GM19035 (cell line): ENCODE measurements around the gene C20orf202.
"Not testable (repeated sequence)": the region's sequence is repeated elsewhere in the genome, so short reads cannot be mapped to it uniquely, and the experiment has no call there.

Experiments
- ATAC-seq: cut with Tn5 transposase; IDR thresholded peaks from one replicate; pipeline ENCODE4 v1.9.1; 2021; ENCODE audit not compliant: unreplicated experiment

The C20orf202 gene

DNA sequence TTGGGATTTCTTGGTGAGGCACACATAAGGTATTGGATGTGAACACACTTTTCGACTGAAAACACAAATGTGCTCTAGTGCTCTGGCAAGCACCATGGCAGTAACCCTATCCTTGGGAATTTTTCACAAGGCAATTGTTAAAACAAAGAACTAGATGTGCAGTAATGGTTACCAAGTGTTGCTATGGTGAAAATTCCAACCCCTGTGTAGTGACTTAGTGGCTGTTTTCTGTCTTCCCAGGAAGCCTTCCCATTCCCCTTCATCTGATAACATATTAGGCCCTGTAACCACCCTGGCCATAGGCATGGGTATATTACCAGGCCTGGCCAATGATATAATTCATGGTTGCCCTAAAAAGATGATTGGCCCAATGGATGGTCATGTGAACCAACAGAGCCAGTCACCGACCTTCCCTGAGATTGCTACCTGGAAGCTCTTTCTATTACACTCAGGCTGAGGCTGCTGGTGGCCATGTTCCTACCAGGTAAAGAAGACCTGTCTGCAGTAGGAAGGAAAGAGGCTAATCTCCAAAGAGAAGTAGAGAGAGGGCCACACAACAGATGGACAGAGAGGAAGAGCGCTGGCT, 4.1 kb downstream of the C20orf202 start:
- no peak for ATAC-seq

DNA sequence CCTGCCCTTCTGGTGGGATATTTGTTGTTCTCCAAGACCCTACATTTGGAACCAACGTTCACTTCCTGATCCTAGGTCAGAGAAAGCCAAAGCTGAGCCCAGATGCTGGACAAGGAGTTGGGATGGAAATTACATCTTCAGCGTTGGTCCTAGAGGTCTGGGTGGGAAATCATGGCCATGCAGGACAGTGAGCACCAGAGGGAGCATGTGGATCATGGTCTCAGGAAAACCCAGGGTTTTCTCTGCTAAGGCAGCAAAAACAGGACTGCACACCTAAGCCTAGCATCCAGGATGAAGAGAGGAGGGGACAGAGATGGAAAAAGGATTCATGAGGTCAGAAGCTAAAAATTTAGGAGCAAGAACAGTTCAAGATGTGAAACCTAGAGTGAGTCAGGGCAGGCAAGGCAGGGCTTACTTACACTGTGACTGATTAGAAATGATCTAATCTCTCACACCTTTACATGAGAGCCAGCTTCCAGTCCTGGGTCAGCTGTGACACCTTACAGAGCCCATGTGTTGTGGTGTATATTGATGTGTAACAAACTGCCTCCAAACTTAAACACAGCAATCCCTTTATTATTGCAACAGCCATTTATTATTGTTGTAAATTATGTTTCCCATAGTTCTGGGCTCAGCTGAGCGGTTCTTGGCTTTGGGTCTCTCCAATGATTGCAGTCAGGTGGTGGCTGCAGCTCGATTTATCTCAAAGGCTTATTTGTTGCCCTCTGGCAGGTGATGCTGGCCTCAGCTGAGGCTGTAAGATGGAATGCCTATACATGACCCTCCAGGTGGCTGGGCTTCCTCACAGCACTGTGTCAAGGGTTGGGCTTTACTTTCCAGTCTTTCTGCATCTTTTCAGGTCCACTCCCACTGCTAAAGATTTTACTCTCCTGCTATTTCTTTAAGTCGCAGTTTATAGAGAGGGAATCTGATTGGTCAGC, 6.5 kb downstream of the C20orf202 start:
- ATAC-seq: no peak

DNA sequence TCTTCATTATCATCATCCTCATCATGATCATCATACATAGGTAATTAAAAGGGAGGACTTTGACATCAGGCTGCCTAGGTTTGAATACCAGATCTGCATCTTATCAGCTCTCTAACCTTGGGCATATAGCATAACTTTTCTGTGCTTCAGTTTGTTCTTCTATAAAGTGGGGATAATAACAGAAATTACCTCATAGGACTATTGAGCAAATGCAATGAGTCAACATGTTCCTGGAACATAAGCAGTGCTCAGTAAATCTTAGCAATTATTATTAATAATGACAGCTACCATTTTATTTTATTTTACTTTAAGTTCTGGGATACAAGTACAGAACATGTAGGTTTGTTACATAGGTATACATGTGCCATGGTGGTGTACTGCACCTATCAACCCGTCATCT, 7.2 kb downstream of the C20orf202 start:
- ATAC-seq: no peak

DNA sequence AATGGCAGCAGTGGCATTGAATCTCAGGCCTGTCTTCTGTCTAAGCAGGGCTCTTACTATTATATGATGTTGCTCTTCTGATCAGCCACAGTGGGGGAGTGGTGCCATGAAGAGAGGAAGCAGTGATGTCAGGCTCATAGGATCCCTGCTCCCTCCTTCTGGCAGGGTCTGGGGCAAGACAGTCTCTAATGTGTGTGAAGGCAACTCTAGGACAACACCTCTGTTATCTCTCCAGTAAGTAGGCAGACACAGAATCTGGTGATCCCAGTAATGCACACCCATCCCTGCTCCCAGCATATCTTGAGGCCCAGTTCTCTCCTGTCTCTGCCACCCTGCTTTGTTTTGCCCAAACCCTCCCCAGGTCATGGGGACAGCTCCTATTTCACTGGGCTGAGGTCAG, 8.8 kb downstream of the C20orf202 start:
- no peak for ATAC-seq

DNA sequence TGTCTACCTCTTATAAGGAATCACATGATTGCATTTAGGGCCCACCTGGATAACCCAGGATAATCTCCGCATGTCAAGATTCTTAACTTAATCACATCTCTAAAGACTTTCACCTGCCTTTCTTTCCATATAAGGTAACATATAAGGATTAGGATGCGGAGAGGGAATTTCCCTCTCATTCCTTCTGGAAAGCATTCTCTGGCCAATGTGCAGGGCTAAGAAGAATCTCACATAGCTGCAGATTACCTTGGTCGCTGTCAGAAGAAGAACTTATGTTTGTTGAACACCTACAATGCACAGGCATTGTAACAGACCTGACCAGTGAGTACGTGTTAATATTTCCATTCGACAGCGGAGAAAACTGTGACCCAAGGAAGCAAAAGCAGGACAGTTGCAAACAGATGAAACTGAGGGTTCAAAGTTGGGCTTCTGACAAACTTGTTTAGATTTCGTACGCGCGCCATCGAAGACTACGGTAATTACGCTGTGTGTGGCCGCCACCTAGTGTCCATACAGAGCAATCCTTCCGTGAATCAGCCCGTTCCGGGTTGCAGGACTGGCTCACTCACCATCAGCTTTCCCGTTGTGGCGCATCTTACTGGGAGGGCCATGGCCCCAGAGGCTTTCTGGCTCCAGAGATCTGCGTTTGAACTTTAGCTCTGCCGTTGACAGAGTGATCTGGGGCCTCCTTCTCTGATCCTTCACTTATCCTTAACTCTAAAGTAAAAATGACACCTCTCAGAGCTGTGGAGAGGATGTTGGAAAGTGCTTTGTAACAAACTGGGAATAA, 9.5 kb downstream of the C20orf202 start:
- ATAC-seq: no peak

DNA sequence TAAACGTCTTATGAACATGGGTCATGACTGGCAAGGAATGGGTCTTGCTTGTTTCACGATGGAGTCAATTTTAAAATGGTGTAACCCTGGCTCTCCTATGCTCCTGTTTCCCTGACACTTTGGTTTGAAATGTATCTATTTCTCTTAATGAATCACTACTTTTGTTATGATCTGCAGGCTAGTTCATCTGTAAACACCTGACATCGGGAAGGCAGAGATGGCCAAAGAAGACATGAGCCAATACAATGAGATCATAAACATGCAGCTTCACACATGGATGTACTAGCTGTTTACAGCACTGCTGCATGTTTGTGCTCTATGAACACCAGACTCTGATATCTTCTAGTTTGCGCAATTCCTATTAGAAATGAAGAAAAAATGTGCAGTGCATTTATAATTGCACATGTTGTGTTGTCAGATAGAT, 11.6 kb downstream of the C20orf202 start:
- ATAC-seq: no peak

DNA sequence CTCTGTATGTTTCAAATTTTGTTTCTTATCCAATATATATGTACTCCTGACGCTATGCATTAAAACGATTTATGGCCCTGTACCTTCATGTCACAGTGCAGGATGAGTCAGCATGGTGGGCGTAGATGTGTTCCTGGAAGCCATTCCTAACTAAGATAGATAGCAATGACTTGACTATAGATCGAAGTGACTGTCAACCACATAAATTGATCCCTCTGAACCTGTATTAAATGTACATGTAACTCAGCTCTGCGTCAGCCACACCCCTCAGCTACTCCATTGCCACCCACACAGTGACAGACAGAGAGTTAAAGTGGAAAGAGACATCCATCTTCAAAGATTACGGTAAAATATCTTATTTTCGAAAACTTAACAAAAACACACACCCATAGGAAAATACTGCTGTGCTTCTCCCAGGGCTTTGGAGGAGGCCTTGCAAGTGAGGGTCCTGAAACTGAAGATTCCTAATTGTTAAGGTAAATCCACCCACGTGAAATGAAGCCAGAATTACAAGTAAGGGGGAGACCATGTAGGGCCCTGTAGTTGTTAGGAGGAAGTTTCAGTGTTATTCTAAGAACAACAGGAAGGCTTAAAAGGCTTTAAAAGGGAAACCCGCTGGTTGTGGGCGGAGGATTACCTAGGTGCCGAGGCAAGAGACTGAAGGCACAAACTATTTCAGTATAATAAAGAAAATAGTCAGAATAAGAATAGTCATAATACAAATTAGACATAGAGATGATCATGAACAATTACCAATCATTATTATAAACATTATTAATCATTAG, 12.3 kb downstream of the C20orf202 start:
- no peak for ATAC-seq

DNA sequence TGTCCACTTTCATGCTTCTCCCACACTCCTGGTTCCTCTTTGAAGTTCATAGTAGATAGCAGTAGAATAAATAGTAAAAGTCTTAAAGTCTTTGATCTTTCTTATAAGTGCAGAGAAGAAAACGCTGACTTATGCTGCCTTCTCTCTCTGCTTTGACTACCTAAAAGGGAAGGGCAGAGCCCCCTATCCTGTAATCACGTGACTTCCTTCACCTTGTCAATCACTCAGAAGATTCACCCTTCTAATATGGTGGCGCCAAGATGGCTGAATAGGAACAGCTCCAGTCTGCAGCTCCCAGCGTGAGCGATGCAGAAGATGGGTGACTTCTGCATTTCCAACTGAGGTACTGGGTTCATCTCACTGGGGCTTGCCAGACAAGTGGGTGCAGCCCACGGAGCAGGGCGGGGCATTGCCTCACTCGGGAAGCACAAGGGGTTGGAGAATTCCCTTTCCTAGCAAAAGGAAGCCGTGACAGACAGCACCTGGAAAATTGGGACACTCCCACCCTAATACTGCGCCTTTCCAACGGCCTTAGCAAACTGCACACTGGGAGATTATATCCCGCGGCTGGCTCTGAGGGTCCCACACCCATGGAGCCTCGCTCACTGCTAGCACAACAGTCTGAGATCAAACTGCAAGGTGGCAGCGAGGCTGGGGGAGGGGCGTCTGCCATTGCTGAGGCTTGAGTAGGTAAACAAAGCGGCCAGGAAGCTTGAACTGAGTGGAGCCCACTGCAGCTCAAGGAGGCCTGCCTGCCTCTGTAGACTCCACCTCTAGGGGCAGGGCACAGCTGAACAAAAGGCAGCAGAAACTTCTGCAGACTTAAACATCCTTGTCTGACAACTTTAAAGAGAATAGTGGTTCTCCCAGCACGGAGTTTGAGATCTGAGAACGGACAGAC, 13.5 kb downstream of the C20orf202 start:
- ATAC-seq: not testable (repeated sequence)

DNA sequence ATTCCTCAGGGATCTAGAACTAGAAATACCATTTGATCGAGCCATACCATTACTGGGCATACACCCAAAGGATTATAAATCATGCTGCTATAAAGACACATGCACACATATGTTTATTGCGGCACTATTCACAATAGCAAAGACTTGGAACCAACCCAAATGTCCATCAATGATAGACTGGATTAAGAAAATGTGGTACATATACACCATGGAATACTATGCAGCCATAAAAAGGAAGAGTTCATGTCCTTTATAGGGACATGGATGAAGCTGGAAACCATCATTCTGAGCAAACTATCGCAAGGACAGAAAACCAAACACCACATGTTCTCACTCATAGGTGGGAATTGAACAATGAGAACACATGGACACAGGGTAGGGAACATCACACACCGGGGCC, 19.5 kb downstream of the C20orf202 start:
- not testable (repeated sequence) for ATAC-seq

DNA sequence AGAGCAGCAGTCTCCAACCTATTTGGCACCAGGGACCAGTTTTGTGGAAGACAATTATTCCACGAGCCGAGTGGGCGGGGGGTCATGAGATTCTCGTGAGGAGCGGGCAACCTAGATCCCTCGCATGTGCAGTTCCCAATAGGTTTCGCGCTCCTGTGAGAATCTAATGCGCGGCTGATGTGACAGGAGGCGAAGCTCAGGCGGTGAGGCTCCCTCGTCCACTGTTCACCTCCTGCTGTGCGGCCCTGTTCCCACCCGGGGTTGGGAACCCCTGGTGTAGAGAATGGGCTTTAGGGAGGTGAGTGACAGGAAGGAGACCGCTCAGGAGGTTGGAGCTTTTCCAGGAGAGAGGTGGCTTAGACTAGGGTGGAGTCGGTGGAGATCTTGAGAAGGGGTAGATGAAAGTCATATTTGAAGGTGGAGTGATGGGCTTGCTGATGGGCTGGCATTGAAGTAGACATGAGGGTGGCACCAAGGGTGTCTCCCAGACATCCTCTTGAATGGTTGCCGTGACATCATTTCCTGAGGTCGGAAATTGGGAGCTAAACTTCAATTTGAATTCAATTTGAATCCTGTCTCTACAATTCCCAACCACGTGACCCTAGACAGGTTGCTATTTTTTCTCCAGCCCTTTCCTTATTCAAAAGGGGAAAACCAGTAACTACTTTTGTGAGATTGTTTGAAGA, 21.1 kb downstream of the C20orf202 start:
- ATAC-seq: no peak

DNA sequence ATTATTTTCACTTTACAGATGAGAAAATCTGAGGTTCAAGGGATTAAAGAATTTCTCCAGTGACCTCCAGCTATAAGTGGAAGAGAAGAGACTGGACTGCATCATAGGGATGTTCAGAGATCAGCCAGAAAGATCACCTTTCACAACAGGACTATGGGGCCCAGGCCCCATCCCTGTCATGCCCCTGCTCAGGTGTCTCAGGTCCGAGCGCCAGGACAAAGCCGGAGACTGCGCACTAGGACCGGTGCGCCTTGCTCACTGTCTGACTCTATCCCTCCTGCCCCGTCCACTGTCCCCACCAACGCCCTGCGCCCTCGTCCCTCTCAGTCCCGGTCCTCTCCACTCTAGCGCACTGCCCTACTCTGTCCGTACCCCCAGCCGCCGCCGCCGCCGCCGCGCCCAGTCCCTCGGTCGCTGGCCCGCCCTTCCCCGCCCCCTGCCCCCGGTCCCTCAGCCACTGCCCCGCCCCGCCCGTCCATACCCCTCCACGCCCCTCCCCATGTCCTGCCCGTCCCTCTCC, 22.1 kb downstream of the C20orf202 start:
- ATAC-seq: no peak

DNA sequence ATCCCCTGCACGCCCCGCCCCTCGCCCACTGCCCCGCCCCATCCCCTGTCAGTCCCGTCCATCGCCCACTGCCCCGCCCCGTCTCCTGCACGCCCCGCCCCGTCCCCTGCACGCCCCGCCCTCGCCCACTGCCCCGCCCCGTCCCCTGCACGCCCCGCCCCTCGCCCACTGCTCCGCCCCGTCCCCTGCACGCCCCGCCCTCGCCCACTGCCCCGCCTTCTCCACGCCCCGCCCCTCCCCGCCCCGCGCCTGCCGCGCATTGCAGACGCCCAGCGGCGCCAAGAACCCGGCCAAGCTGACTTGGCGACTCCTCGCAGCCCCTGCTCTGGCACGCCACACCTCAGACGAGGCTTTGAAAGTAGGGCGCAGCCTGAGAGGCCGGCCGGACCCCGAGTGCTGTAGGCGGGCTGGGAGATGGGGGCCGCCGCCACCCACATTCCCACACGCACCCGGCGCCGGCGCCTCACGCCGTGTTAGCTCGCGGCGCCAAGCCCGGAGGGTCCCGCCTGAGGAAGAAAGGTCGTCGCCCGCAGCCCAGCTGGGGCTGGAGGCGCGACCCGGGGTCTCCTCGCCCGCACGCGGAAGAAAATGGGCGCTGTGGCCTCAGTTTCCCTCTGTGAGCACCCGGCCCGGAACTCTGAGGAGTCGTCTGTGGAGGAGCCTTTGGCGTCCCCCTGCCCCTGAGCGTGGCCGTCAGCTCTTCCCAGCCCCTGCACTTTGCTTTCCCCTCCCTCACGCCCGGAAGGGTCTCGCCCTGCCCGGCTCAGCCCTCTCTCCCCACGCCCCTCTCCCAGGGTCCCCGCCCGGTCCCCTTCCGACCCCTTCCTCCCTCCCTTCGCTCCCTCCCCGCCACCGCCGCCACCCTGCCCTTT, 22.8 kb downstream of the C20orf202 start, which contains the start of gene RAD21L1:
RAD21L1 (plus strand) TSS at position 262 of the 872 bp plus-strand sequence. CDS start 2,410 bp downstream, outside the sequence.
- ATAC-seq: no peak

DNA sequence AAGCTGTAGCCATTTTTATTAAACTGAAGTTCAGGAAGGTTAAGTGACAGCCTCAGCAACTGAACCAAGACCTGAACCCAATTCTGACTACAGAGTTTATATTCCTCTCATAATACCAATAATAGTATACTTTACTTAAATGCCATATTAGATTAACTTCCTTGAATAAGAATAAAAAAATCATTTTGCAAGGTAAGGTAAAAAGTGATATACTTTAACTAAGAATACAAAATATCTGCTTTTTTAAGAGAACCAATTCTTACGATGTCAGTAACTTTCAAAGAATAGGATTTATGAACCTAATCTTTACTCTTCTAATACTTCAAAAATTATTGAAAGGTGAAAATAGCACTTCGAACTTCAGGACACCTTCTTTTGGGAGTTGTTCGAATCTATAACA, 26.3 kb downstream of the C20orf202 start:
- no peak for ATAC-seq

DNA sequence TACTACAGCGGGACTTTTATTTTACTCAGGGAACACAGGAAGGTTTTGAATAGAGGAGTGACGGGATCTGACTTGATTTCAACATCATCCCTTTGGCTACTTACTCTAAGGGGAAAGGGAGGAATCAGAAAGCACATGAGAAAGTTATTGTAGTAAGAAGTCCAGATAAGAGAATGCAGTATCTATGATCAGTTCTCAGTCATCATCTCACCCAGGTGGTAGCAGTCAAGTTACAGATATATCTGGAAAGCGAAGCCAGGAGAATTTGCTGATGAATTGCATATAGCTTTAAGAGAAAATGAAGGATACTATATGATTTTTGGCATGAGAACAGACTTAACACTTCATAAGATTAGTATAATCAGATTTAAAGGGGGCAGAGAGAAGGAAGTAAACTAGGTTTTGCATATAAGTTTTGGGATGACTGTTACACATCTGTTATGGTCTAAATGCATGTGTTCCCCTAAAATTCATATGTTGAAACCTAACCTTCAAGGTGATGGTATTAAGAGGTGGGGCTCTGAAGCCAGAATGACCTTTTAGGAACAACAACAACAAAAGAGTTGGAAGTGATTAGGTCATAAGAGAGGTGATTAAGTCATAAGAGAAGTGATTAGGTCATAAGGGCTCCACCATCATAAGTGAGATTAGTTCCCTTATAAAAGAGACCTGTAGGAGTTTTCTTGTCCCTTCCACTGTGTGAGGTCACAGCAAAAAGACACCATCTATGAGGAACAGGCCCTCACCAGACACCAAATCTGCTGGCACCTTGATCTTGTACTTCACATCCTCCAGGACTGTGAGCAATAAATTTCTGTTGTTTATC, 29.2 kb downstream of the C20orf202 start:
- no peak for ATAC-seq

DNA sequence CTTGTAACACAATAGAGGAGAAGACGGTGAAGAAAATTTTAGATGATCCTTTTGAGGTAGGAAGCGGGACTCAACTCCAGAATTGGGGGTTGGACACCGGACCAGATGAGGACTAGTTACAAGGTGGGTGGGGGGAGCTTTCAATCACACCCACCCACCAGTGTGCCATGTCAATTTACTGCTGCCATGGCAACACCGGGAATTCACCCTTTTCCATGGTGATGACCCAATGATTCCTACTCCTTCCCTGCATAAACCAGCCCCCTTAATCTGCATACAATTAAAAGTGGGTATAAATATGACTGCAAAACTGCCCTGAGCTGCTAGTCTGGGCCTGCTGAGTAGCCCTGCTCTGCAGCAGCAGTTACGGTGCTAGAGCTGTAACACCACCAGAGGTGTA, 37.3 kb downstream of the C20orf202 start:
- no peak for ATAC-seq

DNA sequence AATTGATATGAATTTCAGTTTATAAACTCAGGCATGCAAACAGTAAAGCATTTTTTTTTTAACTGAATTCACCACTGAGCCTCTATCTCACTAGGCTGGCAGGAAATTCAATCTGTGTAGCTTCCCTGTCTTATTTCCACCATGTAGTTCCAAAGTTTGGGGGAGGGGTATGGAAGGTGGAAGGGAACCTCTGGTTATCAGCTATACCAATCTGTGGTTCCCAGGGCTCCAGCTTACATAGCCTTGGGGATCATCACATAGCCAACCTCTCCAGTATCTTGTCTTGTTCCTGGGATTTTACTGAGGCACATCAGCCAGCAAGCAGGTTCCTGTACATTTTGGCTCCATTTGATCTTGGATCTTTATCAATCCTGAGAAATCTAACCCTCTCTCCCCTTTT, 38.2 kb downstream of the C20orf202 start:
- no peak for ATAC-seq

DNA sequence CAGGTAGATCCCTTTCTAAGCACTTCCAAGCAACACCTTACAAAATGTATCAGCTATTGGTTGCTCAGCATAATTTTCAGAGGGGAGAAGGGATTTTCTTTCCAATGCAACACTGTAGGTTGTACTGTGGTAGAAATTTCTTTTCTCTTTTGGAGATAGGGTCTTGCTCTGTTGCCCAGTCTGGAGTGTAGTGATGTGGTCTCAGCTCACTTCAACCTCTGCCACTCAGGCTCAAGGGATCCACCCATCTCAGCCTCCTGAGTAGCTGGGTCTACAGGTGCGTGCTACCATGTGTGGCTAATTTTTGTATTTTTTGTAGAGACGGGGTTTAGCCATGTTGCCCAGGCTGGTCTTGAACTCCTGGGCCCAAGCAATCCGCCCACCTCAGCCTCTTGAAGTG, 38.8 kb downstream of the C20orf202 start:
- no peak for ATAC-seq
